PC-9 (cell line): Measurements from ENCODE around the gene SETD1B. TPM values are rescaled to one million over a fixed set of nuclear protein-coding genes. Genes with fewer than 3 reads are reported as not detected.

ENCODE experiments used
- BruUV-seq: library from RNA; stranded (reverse); fragments of 400-500 nt; replicated peaks from 2 replicates; lab custom pipeline; 2021; lab: Mats Ljungman, UMichigan
- CTCF ChIA-PET: fragments of 300-600 bp; sonication (Branson Sonifier 250); formaldehyde crosslinking; loops from one replicate; lab custom pipeline; 2022; ENCODE audit warnings: antibody characterized with exemption; lab: Charles Lee
- POLR2A ChIA-PET: fragments of 300-600 bp; sonication (Branson Sonifier 250); formaldehyde crosslinking; loops from one replicate; lab custom pipeline; 2022; ENCODE audit warnings: antibody characterized with exemption; ENCODE audit not compliant: unreplicated experiment; lab: Charles Lee
- DNase-seq, 2 experiments: peaks; one replicate each; pipeline versions ENCODE4 v3.0.0 to v3.0.0-alpha.2; 2015 to 2022; ENCODE audit warnings: mixed read lengths in 1 of 2
- H2AFZ ChIP-seq: fragments of 200-600 bp; sonication (generic); 2 replicates; pipeline ENCODE4 v1.8.1; 2017; ENCODE audit warnings: antibody characterized with exemption
- H3F3A ChIP-seq: fragments of 200-600 bp; sonication (generic); 2 replicates; pipeline ENCODE4 v1.8.1; 2017; ENCODE audit warnings: antibody characterized with exemption, mild to moderate bottlenecking, low read depth; ENCODE audit not compliant: insufficient read depth
- H3K27ac ChIP-seq: fragments of 200-600 bp; sonication (generic); 2 replicates; pipeline ENCODE4 v1.6.1; 2016; ENCODE audit warnings: mixed run types
- H3K27me3 ChIP-seq: fragments of 200-600 bp; sonication (generic); 2 replicates; pipeline ENCODE4 v1.6.1; 2016; ENCODE audit warnings: low read depth, mixed run types; ENCODE audit not compliant: insufficient read depth
- H3K36me3 ChIP-seq: fragments of 200-600 bp; sonication (generic); 2 replicates; pipeline ENCODE4 v1.6.1; 2016; ENCODE audit warnings: low read depth, mixed run types
- H3K4me1 ChIP-seq: fragments of 200-600 bp; sonication (generic); replicated peaks from 2 replicates; pipeline ENCODE4 v1.6.1; 2016; ENCODE audit warnings: mixed run types; ENCODE audit not compliant: insufficient read depth
- H3K4me2 ChIP-seq: fragments of 200-600 bp; sonication (generic); 2 replicates; pipeline ENCODE4 v1.6.1; 2017; ENCODE audit warnings: mixed run types
- H3K4me3 ChIP-seq: fragments of 200-600 bp; sonication (generic); 2 replicates; pipeline ENCODE4 v1.6.1; 2016; ENCODE audit warnings: mixed run types
- H3K79me2 ChIP-seq: fragments of 200-600 bp; sonication (generic); 2 replicates; pipeline ENCODE4 v1.6.1; 2017; ENCODE audit warnings: low read depth, mixed run types
- H3K9me2 ChIP-seq: fragments of 200-600 bp; sonication (generic); 2 replicates; pipeline ENCODE4 v1.8.1; 2017; ENCODE audit warnings: mild to moderate bottlenecking; ENCODE audit not compliant: insufficient read depth
- H3K9me3 ChIP-seq: fragments of 200-600 bp; sonication (generic); 2 replicates; pipeline ENCODE4 v1.8.1; 2016; ENCODE audit warnings: low read depth; ENCODE audit not compliant: insufficient read depth
- H4K20me1 ChIP-seq: fragments of 200-600 bp; sonication (generic); 2 replicates; pipeline ENCODE4 v1.8.1; 2017; ENCODE audit not compliant: insufficient read depth
- EZH2 ChIP-seq: fragments of 200-600 bp; sonication (generic); IDR thresholded peaks from 2 replicates; pipeline ENCODE4 v1.8.0; 2017; ENCODE audit warnings: antibody characterized with exemption, low read depth
- intact Hi-C: fragments of 100-400 bp; cut with micrococcal nuclease; formaldehyde crosslinking; loops from one replicate; pipeline ENCODE4 v1.10.0; 2022; ENCODE audit not compliant: unreplicated experiment
- total RNA-seq: library from RNA; stranded (reverse); gene quantifications from 2 replicates; pipeline ENCODE4 v1.2.3, GENCODE V29; 2021
- TF ChIP-seq, protein P1 (sequence below): fragments of 200-600 bp; sonication (generic); conservative IDR thresholded peaks from 2 replicates; pipeline ENCODE4 v1.6.1; 2017; ENCODE audit warnings: mixed run types, antibody characterized with exemption, mild to moderate bottlenecking, moderate library complexity

Gene SETD1B
- total RNA-seq, 1 experiment from 2014 or later, result 22.6 TPM

DNA sequence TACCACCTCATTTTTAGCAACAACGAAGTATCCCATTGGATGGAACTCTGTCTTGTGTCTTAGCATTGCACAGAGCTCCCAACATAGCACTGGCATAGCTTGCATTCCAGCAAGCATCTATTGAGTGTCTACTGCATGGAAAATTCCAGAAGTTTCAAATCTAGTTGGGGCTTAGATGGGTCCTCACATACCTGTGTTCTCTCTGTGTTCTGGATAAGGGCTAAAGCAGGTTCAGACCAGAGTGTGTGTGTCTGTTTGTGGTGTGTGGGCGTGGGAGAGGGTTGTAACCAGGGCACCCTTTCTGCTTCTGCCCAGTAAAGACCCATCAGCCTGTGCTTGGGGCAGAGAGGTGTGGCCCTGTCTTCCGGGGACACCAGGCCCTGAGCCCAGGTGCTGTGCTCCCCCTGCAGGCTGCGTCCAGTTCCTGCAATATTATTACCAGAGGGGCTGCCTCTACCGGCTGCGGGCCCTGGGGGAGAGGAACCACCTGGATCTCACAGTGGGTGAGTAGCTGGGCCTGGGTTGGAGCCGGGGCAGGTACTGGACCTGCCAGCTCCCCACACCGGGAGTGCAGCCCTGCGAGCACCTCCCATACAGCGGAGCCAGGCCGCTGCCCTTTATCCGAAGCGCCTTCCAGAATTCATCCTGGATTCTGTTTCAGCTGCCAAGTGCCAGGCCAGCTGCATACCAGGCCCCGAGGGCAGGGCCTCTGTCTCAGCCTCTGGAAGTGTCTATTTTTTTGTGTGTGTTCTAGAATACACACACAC lies 30.6 kb upstream of the SETD1B start:
- no peaks in the 10 kb centered on the region for H3K36me3 ChIP-seq
- intact Hi-C loops, result loop anchor here (1.0 to 5.0 kb wide), 2 partner anchors 61 to 76 kb away; partner anchors contain the start of gene TMEM120B
- BruUV-seq, result no TSS peak
- no peaks in the 10 kb centered on the region for H3K9me2 ChIP-seq
- 0 out of 2 replicates have a peak overlapping the region, but pooled peaks have one; percentile 13 for H3K4me2 ChIP-seq
- ChIA-PET POLR2A (interaction anchor here (0.6 to 1.0 kb wide), 4 partner anchors 14 to 338 kb away, joined by 3 to 6 read pairs (median 5); partner anchors contain the start of gene RHOF), CTCF (interaction anchor here (0.5 to 2.4 kb wide), 6 partner anchors 19 to 187 kb away, joined by 3 to 10 read pairs (median 6); partner anchors contain the start of gene RHOF)
- no peaks in the 10 kb centered on the region for H4K20me1 ChIP-seq
- H3K27ac ChIP-seq, result no peak overlapping the region
- peaks cover 53% of the 10 kb centered on the region for H3F3A ChIP-seq
- TF ChIP-seq EZH2, result no peak
- TF ChIP-seq, protein P1, sequence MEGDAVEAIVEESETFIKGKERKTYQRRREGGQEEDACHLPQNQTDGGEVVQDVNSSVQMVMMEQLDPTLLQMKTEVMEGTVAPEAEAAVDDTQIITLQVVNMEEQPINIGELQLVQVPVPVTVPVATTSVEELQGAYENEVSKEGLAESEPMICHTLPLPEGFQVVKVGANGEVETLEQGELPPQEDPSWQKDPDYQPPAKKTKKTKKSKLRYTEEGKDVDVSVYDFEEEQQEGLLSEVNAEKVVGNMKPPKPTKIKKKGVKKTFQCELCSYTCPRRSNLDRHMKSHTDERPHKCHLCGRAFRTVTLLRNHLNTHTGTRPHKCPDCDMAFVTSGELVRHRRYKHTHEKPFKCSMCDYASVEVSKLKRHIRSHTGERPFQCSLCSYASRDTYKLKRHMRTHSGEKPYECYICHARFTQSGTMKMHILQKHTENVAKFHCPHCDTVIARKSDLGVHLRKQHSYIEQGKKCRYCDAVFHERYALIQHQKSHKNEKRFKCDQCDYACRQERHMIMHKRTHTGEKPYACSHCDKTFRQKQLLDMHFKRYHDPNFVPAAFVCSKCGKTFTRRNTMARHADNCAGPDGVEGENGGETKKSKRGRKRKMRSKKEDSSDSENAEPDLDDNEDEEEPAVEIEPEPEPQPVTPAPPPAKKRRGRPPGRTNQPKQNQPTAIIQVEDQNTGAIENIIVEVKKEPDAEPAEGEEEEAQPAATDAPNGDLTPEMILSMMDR, result peak; percentile 86
- no peaks in the 10 kb centered on the region for H3K79me2 ChIP-seq
- peaks cover 20% of the 10 kb centered on the region for H3K4me1 ChIP-seq
- H3K27me3 ChIP-seq, result no peaks in the 10 kb centered on the region
- H3K9me3 ChIP-seq, result no peaks in the 10 kb centered on the region
- DNase-seq, result peak; percentile 70 to 80
- H2AFZ ChIP-seq, result no peak overlapping the region
- H3K4me3 ChIP-seq, result no peak overlapping the region

DNA sequence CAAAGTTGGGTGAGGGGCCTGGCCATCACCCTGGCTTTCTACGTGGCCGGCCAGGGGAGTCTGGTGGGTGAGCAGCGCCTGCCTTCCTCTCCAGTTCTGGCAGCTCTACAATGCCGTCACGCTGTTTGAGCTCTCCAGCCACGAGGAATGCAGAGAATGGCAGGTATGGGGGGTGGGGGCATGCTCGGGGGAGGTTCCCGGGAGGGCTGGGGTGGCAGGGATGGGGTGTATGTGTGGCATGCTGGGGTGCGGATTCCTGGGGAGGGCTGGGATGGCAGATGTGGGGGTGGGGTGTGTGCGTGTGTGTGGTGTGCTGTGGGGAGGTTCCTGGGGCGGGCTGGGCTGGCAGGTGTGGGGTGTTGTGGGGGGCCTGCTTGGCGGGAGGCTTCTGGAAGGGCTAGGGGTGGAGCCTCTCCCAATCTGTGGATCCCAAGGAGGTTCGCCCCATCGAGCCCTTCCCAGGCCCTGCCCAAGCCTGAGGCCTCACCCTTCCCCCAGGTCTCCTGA lies 28.8 kb upstream of the SETD1B start:
- no peaks in the 10 kb centered on the region for H3K9me3 ChIP-seq
- H4K20me1 ChIP-seq, result no peaks in the 10 kb centered on the region; the same call in 1 of the 2 replicates
- no peak overlapping the region for H2AFZ ChIP-seq
- no peaks in the 10 kb centered on the region for H3K36me3 ChIP-seq
- H3F3A ChIP-seq, result peaks cover 71% of the 10 kb centered on the region
- no peaks in the 10 kb centered on the region for H3K79me2 ChIP-seq
- H3K27ac ChIP-seq, result peak overlapping the region; percentile 61; the same call in 1 of the 2 replicates
- POLR2A ChIA-PET, result interaction anchor here (0.6 to 1.0 kb wide), 5 partner anchors 12 to 1512 kb away, joined by 4 to 37 read pairs (median 6); no protein-coding TSS in a partner anchor
- no peaks in the 10 kb centered on the region for H3K27me3 ChIP-seq
- no peak overlapping the region for H3K4me3 ChIP-seq
- CTCF ChIA-PET, result interaction anchor here (0.6 to 2.4 kb wide), 2 partner anchors 17 to 18 kb away, joined by 3 to 9 read pairs; partner anchors contain the start of gene RHOF
- intact Hi-C loops, result loop anchor here (1.0 to 5.0 kb wide), 4 partner anchors 11 to 148 kb away; partner anchors contain the start of genes ORAI1 and TMEM120B
- no TSS peak for BruUV-seq
- DNase-seq, result peak in 1 of 2 experiments; percentile 82
- TF ChIP-seq, protein P1, result no peak
- no peak for TF ChIP-seq EZH2
- H3K4me1 ChIP-seq, result peaks cover 20% of the 10 kb centered on the region
- no peak overlapping the region for H3K4me2 ChIP-seq
- no peaks in the 10 kb centered on the region for H3K9me2 ChIP-seq

DNA sequence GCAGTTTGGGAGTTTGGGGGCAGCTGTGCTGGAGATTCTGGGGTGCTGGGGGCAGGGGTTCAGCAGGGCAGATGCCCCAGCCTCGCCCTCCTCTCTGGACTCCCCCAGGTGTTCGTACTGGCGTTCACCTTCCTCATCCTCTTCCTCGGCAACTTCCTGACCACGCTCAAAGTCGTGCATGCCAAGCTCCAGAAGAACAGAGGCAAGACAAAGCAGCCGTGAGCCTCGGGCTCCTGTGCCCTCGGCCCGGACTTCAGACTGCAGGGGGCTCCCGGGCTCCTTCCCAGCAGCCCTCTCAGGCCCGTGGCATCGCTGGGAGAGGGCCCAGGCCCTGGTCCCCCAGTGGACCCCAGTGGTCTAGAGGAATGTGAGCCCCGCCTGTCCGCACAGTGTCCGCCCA lies 28.3 kb upstream of the SETD1B start:
- peaks cover 4% of the 10 kb centered on the region for H3K79me2 ChIP-seq
- no peaks in the 10 kb centered on the region for H3K27me3 ChIP-seq

More for the DNA sequence above, 28.3 kb upstream of the SETD1B start:
- Histone ChIP-seq H3F3A (peaks cover 76% of the 10 kb centered on the region), H3K4me3 (no peak overlapping the region), H2AFZ (no peak overlapping the region), H4K20me1 (peaks cover 4% of the 10 kb centered on the region; the same call in 1 of the 2 replicates), H3K4me2 (no peak overlapping the region), H3K27ac (peak overlapping the region; percentile 61), H3K9me2 (no peaks in the 10 kb centered on the region), H3K36me3 (no peaks in the 10 kb centered on the region), H3K9me3 (no peaks in the 10 kb centered on the region), H3K4me1 (peaks cover 20% of the 10 kb centered on the region)
- POLR2A ChIA-PET, result interaction anchor here (0.6 to 1.0 kb wide), 3 partner anchors 17 to 1513 kb away, joined by 4 to 37 read pairs (median 5); no protein-coding TSS in a partner anchor
- intact Hi-C loops, result loop anchor here (1.0 to 5.0 kb wide), 3 partner anchors 11 to 148 kb away; partner anchors contain the start of gene ORAI1
- no peak for TF ChIP-seq EZH2
- TF ChIP-seq, protein P1, result no peak
- CTCF ChIA-PET, result interaction anchor here (0.6 to 2.4 kb wide), 2 partner anchors 16 to 18 kb away, joined by 4 to 9 read pairs; partner anchors contain the start of gene RHOF
- no peak for DNase-seq
- BruUV-seq, result no TSS peak
